HUES6 (cell line): ENCODE data around the gene MAP3K7.

ENCODE experiments used
- H3K27ac ChIP-seq: 2 replicates; pipeline ENCODE4 v1.7.0; 2013; ENCODE audit warnings: low read depth, mild to moderate bottlenecking, low read length, inconsistent platforms
- H3K27me3 ChIP-seq: 2 replicates; pipeline ENCODE4 v1.6.1; 2013; ENCODE audit warnings: low read length; ENCODE audit not compliant: control insufficient read depth, insufficient read depth
- H3K36me3 ChIP-seq: 2 replicates; pipeline ENCODE4 v1.6.1; 2013; ENCODE audit warnings: low read length; ENCODE audit not compliant: control insufficient read depth, insufficient read depth
- H3K4me1 ChIP-seq: 2 replicates; pipeline ENCODE4 v1.6.1; 2013; ENCODE audit warnings: low read length; ENCODE audit not compliant: control insufficient read depth, insufficient read depth
- H3K4me3 ChIP-seq: 2 replicates; pipeline ENCODE4 v1.5.1; 2013; ENCODE audit warnings: low read depth, low read length
- H3K9ac ChIP-seq: one replicate; pipeline ENCODE4 v1.6.1; 2013; ENCODE audit warnings: mild to moderate bottlenecking, low read length
- H3K9me3 ChIP-seq: 2 replicates; pipeline ENCODE4 v1.6.1; 2013; ENCODE audit warnings: low read depth, low read length; ENCODE audit not compliant: control insufficient read depth, insufficient read depth

The MAP3K7 gene

GRCh38 chr6:90599151-90599550, 12.3 kb upstream of the MAP3K7 start:
- H3K27ac ChIP-seq, result no peak overlapping the region
- no peak overlapping the region for H3K4me3 ChIP-seq
- no peak overlapping the region for H3K9ac ChIP-seq
- no peaks in the 10 kb centered on the region for H3K4me1 ChIP-seq
- H3K36me3 ChIP-seq, result no peaks in the 10 kb centered on the region
- H3K9me3 ChIP-seq, result no peaks in the 10 kb centered on the region
- no peaks in the 10 kb centered on the region for H3K27me3 ChIP-seq

GRCh38 chr6:90598192-90598951, 11.5 kb upstream of the MAP3K7 start:
- H3K27ac ChIP-seq, result no peak overlapping the region
- no peak overlapping the region for H3K4me3 ChIP-seq
- H3K9ac ChIP-seq, result no peak overlapping the region
- no peaks in the 10 kb centered on the region for H3K9me3 ChIP-seq
- H3K36me3 ChIP-seq, result no peaks in the 10 kb centered on the region
- H3K4me1 ChIP-seq, result no peaks in the 10 kb centered on the region
- no peaks in the 10 kb centered on the region for H3K27me3 ChIP-seq

GRCh38 chr6:90596967-90597539, 10.2 kb upstream of the MAP3K7 start:
- no peaks in the 10 kb centered on the region for H3K4me1 ChIP-seq
- no peaks in the 10 kb centered on the region for H3K9me3 ChIP-seq
- H3K36me3 ChIP-seq, result no peaks in the 10 kb centered on the region
- no peak overlapping the region for H3K4me3 ChIP-seq
- H3K27me3 ChIP-seq, result no peaks in the 10 kb centered on the region
- H3K27ac ChIP-seq, result no peak overlapping the region
- no peak overlapping the region for H3K9ac ChIP-seq

GRCh38 chr6:90595854-90596253, 9.0 kb upstream of the MAP3K7 start:
- no peak overlapping the region for H3K4me3 ChIP-seq
- no peaks in the 10 kb centered on the region for H3K27me3 ChIP-seq
- H3K36me3 ChIP-seq, result no peaks in the 10 kb centered on the region
- no peaks in the 10 kb centered on the region for H3K9me3 ChIP-seq
- no peak overlapping the region for H3K27ac ChIP-seq
- H3K9ac ChIP-seq, result no peak overlapping the region
- no peaks in the 10 kb centered on the region for H3K4me1 ChIP-seq

GRCh38 chr6:90586546-90586835, 381 bp downstream of the MAP3K7 start:
- H3K27me3 ChIP-seq, result peaks cover 9% of the 10 kb centered on the region; the same call in 1 of the 2 replicates
- H3K4me3 ChIP-seq, result peak overlapping the region; percentile 79
- H3K9me3 ChIP-seq, result no peaks in the 10 kb centered on the region
- H3K27ac ChIP-seq, result peak overlapping the region; percentile 97
- H3K9ac ChIP-seq, result peak overlapping the region; percentile 93
- no peaks in the 10 kb centered on the region for H3K36me3 ChIP-seq
- peaks cover 5% of the 10 kb centered on the region; the same call in 1 of the 2 replicates for H3K4me1 ChIP-seq

- H3K36me3 ChIP-seq, result no peaks in the 10 kb centered on the region
- H3K4me1 ChIP-seq, result peaks cover 5% of the 10 kb centered on the region; the same call in 1 of the 2 replicates
- no peak overlapping the region for H3K27ac ChIP-seq
- peak overlapping the region; percentile 79 for H3K4me3 ChIP-seq
- H3K9me3 ChIP-seq, result no peaks in the 10 kb centered on the region
- peaks cover 6% of the 10 kb centered on the region; the same call in 1 of the 2 replicates for H3K27me3 ChIP-seq
- H3K9ac ChIP-seq, result no peak overlapping the region
Measured at GRCh38 chr6:90584636-90585255, 2.1 kb downstream of the MAP3K7 start.

- Histone ChIP-seq H3K4me1 (peaks cover 5% of the 10 kb centered on the region; the same call in 1 of the 2 replicates), H3K27me3 (peaks cover 2% of the 10 kb centered on the region; the same call in 1 of the 2 replicates), H3K9me3 (no peaks in the 10 kb centered on the region), H3K36me3 (no peaks in the 10 kb centered on the region), H3K27ac (no peak overlapping the region), H3K9ac (no peak overlapping the region), H3K4me3 (peak overlapping the region; percentile 10; the same call in 1 of the 2 replicates)
Measured at GRCh38 chr6:90583836-90584481, 2.9 kb downstream of the MAP3K7 start.

GRCh38 chr6:90583179-90583835, 3.6 kb downstream of the MAP3K7 start:
- Histone ChIP-seq H3K4me1 (peaks cover 5% of the 10 kb centered on the region; the same call in 1 of the 2 replicates), H3K36me3 (no peaks in the 10 kb centered on the region), H3K9ac (no peak overlapping the region), H3K27ac (no peak overlapping the region), H3K9me3 (no peaks in the 10 kb centered on the region), H3K27me3 (no peaks in the 10 kb centered on the region; the same call in 1 of the 2 replicates), H3K4me3 (no peak overlapping the region)

GRCh38 chr6:90581146-90581545, 5.7 kb downstream of the MAP3K7 start:
- H3K9me3 ChIP-seq, result no peaks in the 10 kb centered on the region

GRCh38 chr6:90578894-90579549, 7.8 kb downstream of the MAP3K7 start:
- peaks cover 16% of the 10 kb centered on the region for H3K4me1 ChIP-seq
- H3K4me3 ChIP-seq, result no peak overlapping the region
- H3K27ac ChIP-seq, result no peak overlapping the region
- 0 out of 2 replicates have a peak, but pooled peaks cover 12% of the 10 kb centered on the region for H3K36me3 ChIP-seq
- H3K9me3 ChIP-seq, result no peaks in the 10 kb centered on the region
- H3K27me3 ChIP-seq, result no peaks in the 10 kb centered on the region
- H3K9ac ChIP-seq, result no peak overlapping the region

More at GRCh38 chr6:90581146-90581545, 5.7 kb downstream of the MAP3K7 start:
- 0 out of 2 replicates have a peak, but pooled peaks cover 7% of the 10 kb centered on the region for H3K36me3 ChIP-seq
- peaks cover 17% of the 10 kb centered on the region for H3K4me1 ChIP-seq
- H3K4me3 ChIP-seq, result no peak overlapping the region
- no peak overlapping the region for H3K27ac ChIP-seq
- no peaks in the 10 kb centered on the region for H3K27me3 ChIP-seq
- H3K9ac ChIP-seq, result no peak overlapping the region
